Measurements from ENCODE around the gene C1orf53.

DNA sequence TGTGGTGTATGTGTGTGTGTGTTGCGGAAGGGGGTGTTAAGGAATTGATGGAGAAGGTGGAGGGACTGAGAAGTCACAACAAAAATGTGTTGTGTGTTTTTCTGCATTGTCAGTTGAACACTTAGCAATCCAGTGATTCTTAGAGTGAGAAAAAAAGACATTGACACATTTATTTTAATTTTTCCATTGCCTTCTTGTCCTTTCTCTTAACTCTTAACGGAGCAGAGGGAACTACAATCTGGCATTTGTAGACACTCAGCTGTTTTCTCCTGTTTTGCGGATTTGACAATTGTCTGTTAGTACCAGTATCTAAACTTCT is 725 bp downstream of the C1orf53 start:
- TF ChIP-seq ZNF202 (tag by site-specific recombination; IDR thresholded peaks at IDR 0.05; ENCODE audit: borderline replicate concordance) = no peak
- TF ChIP-seq, protein P1, sequence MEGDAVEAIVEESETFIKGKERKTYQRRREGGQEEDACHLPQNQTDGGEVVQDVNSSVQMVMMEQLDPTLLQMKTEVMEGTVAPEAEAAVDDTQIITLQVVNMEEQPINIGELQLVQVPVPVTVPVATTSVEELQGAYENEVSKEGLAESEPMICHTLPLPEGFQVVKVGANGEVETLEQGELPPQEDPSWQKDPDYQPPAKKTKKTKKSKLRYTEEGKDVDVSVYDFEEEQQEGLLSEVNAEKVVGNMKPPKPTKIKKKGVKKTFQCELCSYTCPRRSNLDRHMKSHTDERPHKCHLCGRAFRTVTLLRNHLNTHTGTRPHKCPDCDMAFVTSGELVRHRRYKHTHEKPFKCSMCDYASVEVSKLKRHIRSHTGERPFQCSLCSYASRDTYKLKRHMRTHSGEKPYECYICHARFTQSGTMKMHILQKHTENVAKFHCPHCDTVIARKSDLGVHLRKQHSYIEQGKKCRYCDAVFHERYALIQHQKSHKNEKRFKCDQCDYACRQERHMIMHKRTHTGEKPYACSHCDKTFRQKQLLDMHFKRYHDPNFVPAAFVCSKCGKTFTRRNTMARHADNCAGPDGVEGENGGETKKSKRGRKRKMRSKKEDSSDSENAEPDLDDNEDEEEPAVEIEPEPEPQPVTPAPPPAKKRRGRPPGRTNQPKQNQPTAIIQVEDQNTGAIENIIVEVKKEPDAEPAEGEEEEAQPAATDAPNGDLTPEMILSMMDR (tag by site-specific recombination; IDR thresholded peaks at IDR 0.05) = no peak
- TF ChIP-seq, protein P2, sequence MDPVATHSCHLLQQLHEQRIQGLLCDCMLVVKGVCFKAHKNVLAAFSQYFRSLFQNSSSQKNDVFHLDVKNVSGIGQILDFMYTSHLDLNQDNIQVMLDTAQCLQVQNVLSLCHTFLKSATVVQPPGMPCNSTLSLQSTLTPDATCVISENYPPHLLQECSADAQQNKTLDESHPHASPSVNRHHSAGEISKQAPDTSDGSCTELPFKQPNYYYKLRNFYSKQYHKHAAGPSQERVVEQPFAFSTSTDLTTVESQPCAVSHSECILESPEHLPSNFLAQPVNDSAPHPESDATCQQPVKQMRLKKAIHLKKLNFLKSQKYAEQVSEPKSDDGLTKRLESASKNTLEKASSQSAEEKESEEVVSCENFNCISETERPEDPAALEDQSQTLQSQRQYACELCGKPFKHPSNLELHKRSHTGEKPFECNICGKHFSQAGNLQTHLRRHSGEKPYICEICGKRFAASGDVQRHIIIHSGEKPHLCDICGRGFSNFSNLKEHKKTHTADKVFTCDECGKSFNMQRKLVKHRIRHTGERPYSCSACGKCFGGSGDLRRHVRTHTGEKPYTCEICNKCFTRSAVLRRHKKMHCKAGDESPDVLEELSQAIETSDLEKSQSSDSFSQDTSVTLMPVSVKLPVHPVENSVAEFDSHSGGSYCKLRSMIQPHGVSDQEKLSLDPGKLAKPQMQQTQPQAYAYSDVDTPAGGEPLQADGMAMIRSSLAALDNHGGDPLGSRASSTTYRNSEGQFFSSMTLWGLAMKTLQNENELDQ (tag by site-specific recombination; IDR thresholded peaks at IDR 0.05; ENCODE audit: low read depth) = no peak
- TF ChIP-seq YY1 (tag by site-specific recombination; IDR thresholded peaks at IDR 0.05) = no peak
- TF ChIP-seq, protein P3, sequence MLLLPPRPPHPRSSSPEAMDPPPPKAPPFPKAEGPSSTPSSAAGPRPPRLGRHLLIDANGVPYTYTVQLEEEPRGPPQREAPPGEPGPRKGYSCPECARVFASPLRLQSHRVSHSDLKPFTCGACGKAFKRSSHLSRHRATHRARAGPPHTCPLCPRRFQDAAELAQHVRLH (tag by site-specific recombination; IDR thresholded peaks at IDR 0.05) = no peak
- TF ChIP-seq, protein P4, sequence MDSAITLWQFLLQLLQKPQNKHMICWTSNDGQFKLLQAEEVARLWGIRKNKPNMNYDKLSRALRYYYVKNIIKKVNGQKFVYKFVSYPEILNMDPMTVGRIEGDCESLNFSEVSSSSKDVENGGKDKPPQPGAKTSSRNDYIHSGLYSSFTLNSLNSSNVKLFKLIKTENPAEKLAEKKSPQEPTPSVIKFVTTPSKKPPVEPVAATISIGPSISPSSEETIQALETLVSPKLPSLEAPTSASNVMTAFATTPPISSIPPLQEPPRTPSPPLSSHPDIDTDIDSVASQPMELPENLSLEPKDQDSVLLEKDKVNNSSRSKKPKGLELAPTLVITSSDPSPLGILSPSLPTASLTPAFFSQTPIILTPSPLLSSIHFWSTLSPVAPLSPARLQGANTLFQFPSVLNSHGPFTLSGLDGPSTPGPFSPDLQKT (IDR thresholded peaks at IDR 0.05; ENCODE audit: borderline replicate concordance, low read depth, low read length) = no peak
- TF ChIP-seq, protein P5, sequence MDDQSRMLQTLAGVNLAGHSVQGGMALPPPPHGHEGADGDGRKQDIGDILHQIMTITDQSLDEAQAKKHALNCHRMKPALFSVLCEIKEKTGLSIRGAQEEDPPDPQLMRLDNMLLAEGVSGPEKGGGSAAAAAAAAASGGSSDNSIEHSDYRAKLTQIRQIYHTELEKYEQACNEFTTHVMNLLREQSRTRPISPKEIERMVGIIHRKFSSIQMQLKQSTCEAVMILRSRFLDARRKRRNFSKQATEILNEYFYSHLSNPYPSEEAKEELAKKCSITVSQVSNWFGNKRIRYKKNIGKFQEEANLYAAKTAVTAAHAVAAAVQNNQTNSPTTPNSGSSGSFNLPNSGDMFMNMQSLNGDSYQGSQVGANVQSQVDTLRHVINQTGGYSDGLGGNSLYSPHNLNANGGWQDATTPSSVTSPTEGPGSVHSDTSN (CRISPR knock-in tag; IDR thresholded peaks at IDR 0.05) = no peak
- no peak for TF ChIP-seq ZNF292 (tag by site-specific recombination; IDR thresholded peaks at IDR 0.05; ENCODE audit: borderline replicate concordance, low read depth)
- no peak for TF ChIP-seq ZNF133 (tag by site-specific recombination; IDR thresholded peaks at IDR 0.05)
- TF ChIP-seq ZNF155 (tag by site-specific recombination; IDR thresholded peaks at IDR 0.05) = no peak
- no peak for TF ChIP-seq ZNF658 (tag by site-specific recombination; IDR thresholded peaks at IDR 0.05)
- no peak for TF ChIP-seq ZNF423 (tag by site-specific recombination; IDR thresholded peaks at IDR 0.05)
- TF ChIP-seq MZF1 (tag by site-specific recombination; IDR thresholded peaks at IDR 0.05; ENCODE audit: borderline replicate concordance) = no peak
- TF ChIP-seq HOXA7 (CRISPR knock-in tag; IDR thresholded peaks at IDR 0.05; ENCODE audit: borderline replicate concordance) = no peak

Measured in HEK293 (cell line).